Osteocyte (in vitro differentiated cells): ENCODE data around the gene EIF4E2. TPM values are rescaled to one million over a fixed set of nuclear protein-coding genes. Genes with fewer than 3 reads are reported as not detected.
A peak's percentile ranks its signal among the peaks of the same experiment; 100 is the strongest.

Experiments
- DNase-seq: peaks from one replicate; pipeline ENCODE4 v3.0.0; 2021; ENCODE audit warnings: mixed read lengths; ENCODE audit not compliant: unreplicated experiment; ENCODE audit errors: extremely low spot score
- H3K27ac Mint-ChIP-seq: one replicate; pipeline ENCODE4 v1.8.0; 2021; ENCODE audit warnings: mild to moderate bottlenecking, mixed read lengths; ENCODE audit not compliant: unreplicated experiment
- H3K27me3 Mint-ChIP-seq: one replicate; pipeline ENCODE4 v1.8.0; 2021; ENCODE audit warnings: mixed read lengths; ENCODE audit not compliant: unreplicated experiment
- H3K36me3 Mint-ChIP-seq: one replicate; pipeline ENCODE4 v1.8.0; 2021; ENCODE audit warnings: mixed read lengths; ENCODE audit not compliant: unreplicated experiment
- H3K4me1 Mint-ChIP-seq: one replicate; pipeline ENCODE4 v1.8.0; 2021; ENCODE audit warnings: mixed read lengths; ENCODE audit not compliant: unreplicated experiment
- H3K4me3 Mint-ChIP-seq: one replicate; pipeline ENCODE4 v1.8.0; 2021; ENCODE audit warnings: mild to moderate bottlenecking, moderate library complexity, mixed read lengths; ENCODE audit not compliant: unreplicated experiment
- H3K9me3 Mint-ChIP-seq: one replicate; pipeline ENCODE4 v1.8.0; 2021; ENCODE audit warnings: mixed read lengths; ENCODE audit not compliant: unreplicated experiment
- CTCF ChIP-seq: fragments of 200-600 bp; sonication (generic); IDR thresholded peaks from 2 replicates; pipeline ENCODE4 v1.5.0; 2021; ENCODE audit warnings: antibody characterized with exemption, mild to moderate bottlenecking, moderate library complexity
- long read RNA-seq: library from polyadenylated mRNA; unstranded; transcript quantifications from one replicate; pipeline ENCODE4 v2.0.0, GENCODE V29; 2021
- total RNA-seq: library from RNA; stranded (reverse); gene quantifications from 2 replicates; pipeline ENCODE4 v1.2.1, GENCODE V29; 2021

EIF4E2 gene
- total RNA-seq, result 88.4 and 90.5 TPM in 2 replicates
- long read RNA-seq, transcript EIF4E2-202 (7 exons, 3,448 nt), result minor isoform, 48 of 251 reads
- long read RNA-seq, transcript EIF4E2-201 (7 exons, 1,604 nt), result major isoform, 85 of 251 reads
- long read RNA-seq, transcript EIF4E2-207 (8 exons, 3,525 nt), result minor isoform, 56 of 251 reads
- long read RNA-seq, transcript EIF4E2-206 (6 exons, 1,014 nt), result minor isoform, 24 of 251 reads
- long read RNA-seq, partial matches to known transcripts, result 7 of 251 reads
- long read RNA-seq, other reads (novel, unspliced or antisense), result 19 of 251 reads

- Mint-ChIP-seq H3K27ac (peak within 1 kb of the TSS; percentile 97), H3K27me3 (no peaks in the 10 kb centered on the region), H3K4me1 (peaks cover 24% of the 10 kb centered on the region), H3K36me3 (peaks cover 26% of the 10 kb centered on the region), H3K9me3 (no peaks in the 10 kb centered on the region), H3K4me3 (peak within 1 kb of the TSS; percentile 97)
- peak; percentile 38 for TF ChIP-seq CTCF
- DNase-seq, result peak; percentile 98
Measured at GRCh38 chr2:232550354-232551249, at the start of gene EIF4E2, which contains the start of gene TIGD1. TSS of gene EIF4E2 (plus strand) at chr2:232550689. CDS start at chr2:232550725, 36 bp downstream. TSS of gene TIGD1 (minus strand) at chr2:232550557. CDS start at chr2:232549882, 675 bp downstream.

- DNase-seq, result no peak
- TF ChIP-seq CTCF, result no peak
- H3K27me3 Mint-ChIP-seq, result peaks cover 53% of the 10 kb centered on the region
Measured at GRCh38 chr2:232501331-232501771, 49.1 kb upstream of the EIF4E2 start.

GRCh38 chr2:232501794-232502390 lies 48.6 kb upstream of the EIF4E2 start:
- H3K4me3 Mint-ChIP-seq, result no peak overlapping the region
- no peak for TF ChIP-seq CTCF
- H3K36me3 Mint-ChIP-seq, result no peaks in the 10 kb centered on the region
- no peaks in the 10 kb centered on the region for H3K9me3 Mint-ChIP-seq
- H3K27ac Mint-ChIP-seq, result no peak overlapping the region
- peaks cover 9% of the 10 kb centered on the region for H3K4me1 Mint-ChIP-seq
- no peak for DNase-seq
- H3K27me3 Mint-ChIP-seq, result peaks cover 56% of the 10 kb centered on the region

More at GRCh38 chr2:232501331-232501771, 49.1 kb upstream of the EIF4E2 start:
- H3K4me1 Mint-ChIP-seq, result peaks cover 9% of the 10 kb centered on the region
- no peak overlapping the region for H3K4me3 Mint-ChIP-seq
- no peaks in the 10 kb centered on the region for H3K36me3 Mint-ChIP-seq
- no peaks in the 10 kb centered on the region for H3K9me3 Mint-ChIP-seq
- H3K27ac Mint-ChIP-seq, result no peak overlapping the region

GRCh38 chr2:232502511-232502910 lies 48.0 kb upstream of the EIF4E2 start:
- Mint-ChIP-seq H3K9me3 (no peaks in the 10 kb centered on the region), H3K4me3 (peak overlapping the region; percentile 52)

More at GRCh38 chr2:232502511-232502910, 48.0 kb upstream of the EIF4E2 start:
- no peak overlapping the region for H3K27ac Mint-ChIP-seq
- H3K36me3 Mint-ChIP-seq, result no peaks in the 10 kb centered on the region
- peaks cover 61% of the 10 kb centered on the region for H3K27me3 Mint-ChIP-seq
- peaks cover 9% of the 10 kb centered on the region for H3K4me1 Mint-ChIP-seq
- DNase-seq, result no peak
- no peak for TF ChIP-seq CTCF
